ENCODE measurements around the gene CBR3.

DNA sequence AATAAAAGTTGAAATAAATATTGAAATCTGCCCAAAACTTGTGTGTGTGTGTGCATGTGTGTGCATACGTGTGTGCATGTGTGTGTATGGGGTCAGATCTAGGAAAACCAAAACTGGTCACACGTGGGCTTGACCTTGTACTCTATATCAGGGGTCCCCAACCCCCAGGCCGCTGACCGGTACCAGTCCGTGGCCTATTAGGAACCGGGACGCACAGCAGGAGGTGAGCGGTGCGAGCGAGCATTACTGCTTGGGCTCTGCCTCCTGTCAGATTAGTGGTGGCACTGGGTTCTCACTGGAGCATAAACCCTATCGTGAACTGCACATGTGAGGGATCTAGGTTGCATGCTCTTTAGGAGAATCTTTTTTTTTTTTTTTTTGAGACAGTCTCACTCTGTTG is 30.5 kb downstream of the CBR3 start:
- no peak for TF ChIP-seq SIN3A (IDR thresholded peaks at IDR 0.05; ENCODE audit: borderline replicate concordance, insufficient read depth, low read depth, low read length)
- TF ChIP-seq, protein P1, sequence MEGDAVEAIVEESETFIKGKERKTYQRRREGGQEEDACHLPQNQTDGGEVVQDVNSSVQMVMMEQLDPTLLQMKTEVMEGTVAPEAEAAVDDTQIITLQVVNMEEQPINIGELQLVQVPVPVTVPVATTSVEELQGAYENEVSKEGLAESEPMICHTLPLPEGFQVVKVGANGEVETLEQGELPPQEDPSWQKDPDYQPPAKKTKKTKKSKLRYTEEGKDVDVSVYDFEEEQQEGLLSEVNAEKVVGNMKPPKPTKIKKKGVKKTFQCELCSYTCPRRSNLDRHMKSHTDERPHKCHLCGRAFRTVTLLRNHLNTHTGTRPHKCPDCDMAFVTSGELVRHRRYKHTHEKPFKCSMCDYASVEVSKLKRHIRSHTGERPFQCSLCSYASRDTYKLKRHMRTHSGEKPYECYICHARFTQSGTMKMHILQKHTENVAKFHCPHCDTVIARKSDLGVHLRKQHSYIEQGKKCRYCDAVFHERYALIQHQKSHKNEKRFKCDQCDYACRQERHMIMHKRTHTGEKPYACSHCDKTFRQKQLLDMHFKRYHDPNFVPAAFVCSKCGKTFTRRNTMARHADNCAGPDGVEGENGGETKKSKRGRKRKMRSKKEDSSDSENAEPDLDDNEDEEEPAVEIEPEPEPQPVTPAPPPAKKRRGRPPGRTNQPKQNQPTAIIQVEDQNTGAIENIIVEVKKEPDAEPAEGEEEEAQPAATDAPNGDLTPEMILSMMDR (IDR thresholded peaks at IDR 0.05), result no peak
- TF ChIP-seq POLR2AphosphoS5 (IDR thresholded peaks at IDR 0.05; ENCODE audit: low read depth, low read length), result no peak
- TF ChIP-seq, protein P2, sequence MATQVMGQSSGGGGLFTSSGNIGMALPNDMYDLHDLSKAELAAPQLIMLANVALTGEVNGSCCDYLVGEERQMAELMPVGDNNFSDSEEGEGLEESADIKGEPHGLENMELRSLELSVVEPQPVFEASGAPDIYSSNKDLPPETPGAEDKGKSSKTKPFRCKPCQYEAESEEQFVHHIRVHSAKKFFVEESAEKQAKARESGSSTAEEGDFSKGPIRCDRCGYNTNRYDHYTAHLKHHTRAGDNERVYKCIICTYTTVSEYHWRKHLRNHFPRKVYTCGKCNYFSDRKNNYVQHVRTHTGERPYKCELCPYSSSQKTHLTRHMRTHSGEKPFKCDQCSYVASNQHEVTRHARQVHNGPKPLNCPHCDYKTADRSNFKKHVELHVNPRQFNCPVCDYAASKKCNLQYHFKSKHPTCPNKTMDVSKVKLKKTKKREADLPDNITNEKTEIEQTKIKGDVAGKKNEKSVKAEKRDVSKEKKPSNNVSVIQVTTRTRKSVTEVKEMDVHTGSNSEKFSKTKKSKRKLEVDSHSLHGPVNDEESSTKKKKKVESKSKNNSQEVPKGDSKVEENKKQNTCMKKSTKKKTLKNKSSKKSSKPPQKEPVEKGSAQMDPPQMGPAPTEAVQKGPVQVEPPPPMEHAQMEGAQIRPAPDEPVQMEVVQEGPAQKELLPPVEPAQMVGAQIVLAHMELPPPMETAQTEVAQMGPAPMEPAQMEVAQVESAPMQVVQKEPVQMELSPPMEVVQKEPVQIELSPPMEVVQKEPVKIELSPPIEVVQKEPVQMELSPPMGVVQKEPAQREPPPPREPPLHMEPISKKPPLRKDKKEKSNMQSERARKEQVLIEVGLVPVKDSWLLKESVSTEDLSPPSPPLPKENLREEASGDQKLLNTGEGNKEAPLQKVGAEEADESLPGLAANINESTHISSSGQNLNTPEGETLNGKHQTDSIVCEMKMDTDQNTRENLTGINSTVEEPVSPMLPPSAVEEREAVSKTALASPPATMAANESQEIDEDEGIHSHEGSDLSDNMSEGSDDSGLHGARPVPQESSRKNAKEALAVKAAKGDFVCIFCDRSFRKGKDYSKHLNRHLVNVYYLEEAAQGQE (IDR thresholded peaks at IDR 0.05; ENCODE audit: insufficient read depth in 1 of 2, low read depth in 2 of 2, low read length in 1 of 2), result no peak
- no peak for TF ChIP-seq TCF7L2 (IDR thresholded peaks at IDR 0.05; ENCODE audit: low read depth, low read length)
